ENCODE measurements around the gene CPA3.

- no peak for TF ChIP-seq CTCF (IDR thresholded peaks at IDR 0.05)
- TF ChIP-seq POLR2A (IDR thresholded peaks at IDR 0.05): no peak
These were observed 37.5 kb upstream of the CPA3 start, which contains the start of gene CPB1 for GRCh38 chr3:148827585-148827984.

All from ovary (tissue), 3 donors.